ENCODE results near the gene PEX16. TPM values are rescaled to one million over a fixed set of nuclear protein-coding genes. Genes with fewer than 3 reads are reported as not detected.
A peak's percentile ranks its signal among the peaks of the same experiment; 100 is the strongest.

Gene PEX16
- total RNA-seq, 1 donor from 2014 or later, result 28.0 TPM

GRCh38 chr11:45941285-45941684 lies 23.6 kb upstream of the PEX16 start:
- Mint-ChIP-seq H3K4me3 (ENCODE audit: low read depth) (no peak overlapping the region), H3K4me1 (ENCODE audit: low read depth) (no peaks in the 10 kb centered on the region), H3K36me3 (ENCODE audit: insufficient read depth) (peaks cover 14% of the 10 kb centered on the region), H3K9me3 (ENCODE audit: low read depth) (no peaks in the 10 kb centered on the region), H3K27me3 (no peaks in the 10 kb centered on the region), H3K27ac (no peak overlapping the region)
- no peak for TF ChIP-seq CTCF (IDR thresholded peaks at IDR 0.05; ENCODE audit: unreplicated experiment)
- no peak for DNase-seq (ENCODE audit: low spot score, unreplicated experiment)

GRCh38 chr11:45939836-45940235 lies 22.2 kb upstream of the PEX16 start:
- no peak for TF ChIP-seq CTCF (IDR thresholded peaks at IDR 0.05; ENCODE audit: unreplicated experiment)
- Mint-ChIP-seq H3K27ac (no peak overlapping the region), H3K4me1 (ENCODE audit: low read depth) (peaks cover 5% of the 10 kb centered on the region), H3K27me3 (no peaks in the 10 kb centered on the region), H3K36me3 (ENCODE audit: insufficient read depth) (peaks cover 6% of the 10 kb centered on the region), H3K4me3 (ENCODE audit: low read depth) (no peak overlapping the region), H3K9me3 (ENCODE audit: low read depth) (no peaks in the 10 kb centered on the region)
- DNase-seq (ENCODE audit: low spot score, unreplicated experiment), result no peak

DNA sequence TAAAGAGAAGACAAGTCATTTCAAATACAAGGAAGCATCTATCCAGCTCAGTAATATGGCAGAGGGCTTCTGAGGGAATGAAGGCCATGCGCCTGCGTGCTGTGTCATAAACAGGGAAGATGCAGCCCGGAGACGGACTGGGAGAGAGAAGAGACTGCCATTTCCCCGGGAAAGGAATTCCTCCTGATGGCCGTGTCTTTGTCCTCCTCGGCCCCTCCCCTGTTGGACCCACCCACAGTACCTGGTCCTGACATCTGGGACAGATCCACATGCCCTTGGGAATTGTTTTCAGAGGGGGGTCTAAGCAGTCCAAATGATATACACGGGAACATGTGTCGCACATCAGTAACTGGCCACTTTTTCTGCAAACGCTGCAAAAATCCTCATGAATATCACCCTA lies 20.2 kb upstream of the PEX16 start:
- Mint-ChIP-seq H3K9me3 (ENCODE audit: low read depth) (no peaks in the 10 kb centered on the region), H3K27me3 (no peaks in the 10 kb centered on the region)

GRCh38 chr11:45936511-45937054 lies 18.9 kb upstream of the PEX16 start:
- H3K36me3 Mint-ChIP-seq (ENCODE audit: insufficient read depth), result peaks cover 8% of the 10 kb centered on the region
- H3K27ac Mint-ChIP-seq, result no peak overlapping the region
- no peak for TF ChIP-seq CTCF (IDR thresholded peaks at IDR 0.05; ENCODE audit: unreplicated experiment)
- no peaks in the 10 kb centered on the region for H3K27me3 Mint-ChIP-seq
- H3K4me3 Mint-ChIP-seq (ENCODE audit: low read depth), result no peak overlapping the region
- H3K9me3 Mint-ChIP-seq (ENCODE audit: low read depth), result no peaks in the 10 kb centered on the region
- peaks cover 21% of the 10 kb centered on the region for H3K4me1 Mint-ChIP-seq (ENCODE audit: low read depth)
- DNase-seq (ENCODE audit: low spot score, unreplicated experiment), result no peak

More for the DNA sequence above, 20.2 kb upstream of the PEX16 start:
- peaks cover 4% of the 10 kb centered on the region for H3K36me3 Mint-ChIP-seq (ENCODE audit: insufficient read depth)
- no peak overlapping the region for H3K4me3 Mint-ChIP-seq (ENCODE audit: low read depth)
- H3K4me1 Mint-ChIP-seq (ENCODE audit: low read depth), result peaks cover 21% of the 10 kb centered on the region
- TF ChIP-seq CTCF (IDR thresholded peaks at IDR 0.05; ENCODE audit: unreplicated experiment), result no peak
- DNase-seq (ENCODE audit: low spot score, unreplicated experiment), result no peak
- H3K27ac Mint-ChIP-seq, result no peak overlapping the region

GRCh38 chr11:45935349-45936064 lies 17.8 kb upstream of the PEX16 start:
- Mint-ChIP-seq H3K9me3 (ENCODE audit: low read depth) (no peaks in the 10 kb centered on the region), H3K4me3 (ENCODE audit: low read depth) (no peak overlapping the region), H3K27me3 (no peaks in the 10 kb centered on the region), H3K36me3 (ENCODE audit: insufficient read depth) (peaks cover 9% of the 10 kb centered on the region), H3K4me1 (ENCODE audit: low read depth) (peaks cover 21% of the 10 kb centered on the region), H3K27ac (peak overlapping the region; percentile 97)
- no peak for DNase-seq (ENCODE audit: low spot score, unreplicated experiment)
- TF ChIP-seq CTCF (IDR thresholded peaks at IDR 0.05; ENCODE audit: unreplicated experiment), result no peak

Measured in progenitor cell of endocrine pancreas (in vitro differentiated cells).